Keratinocyte (primary cell): Measurements from ENCODE around the gene SMC3. TPM values are rescaled to one million over a fixed set of nuclear protein-coding genes. Genes with fewer than 3 reads are reported as not detected.

Experiments
- DNase-seq: peaks from one replicate; pipeline ENCODE4 v3.0.0-alpha.2; 2011; ENCODE audit warnings: low read depth, missing footprints, low spot score
- FAIRE-seq: peaks from 2 replicates; lab custom pipeline; 2011; peaks lifted over from hg19 to GRCh38; lab: Jason Lieb, UNC
- H2AFZ ChIP-seq: 2 replicates; pipeline ENCODE4 v1.6.0; 2012; ENCODE audit warnings: low read length, control low read depth, inconsistent platforms; ENCODE audit not compliant: control insufficient read depth
- H3K27ac ChIP-seq: 2 replicates; pipeline ENCODE4 v1.5.1; 2011; ENCODE audit warnings: low read length; ENCODE audit not compliant: control insufficient read depth, insufficient read depth
- H3K27me3 ChIP-seq: 3 replicates; pipeline ENCODE4 v1.6.0; 2011; ENCODE audit warnings: low read length; ENCODE audit not compliant: control insufficient read depth, insufficient read depth; ENCODE audit errors: extremely low read depth
- H3K36me3 ChIP-seq, 2 experiments: 2 replicates in 1 of 2; 3 replicates in 1 of 2; pipeline ENCODE4 v1.5.1; 2011; ENCODE audit warnings: low read length in 2 of 2, mild to moderate bottlenecking in 1 of 2; ENCODE audit not compliant: control insufficient read depth in 2 of 2, insufficient read depth in 2 of 2; ENCODE audit errors: extremely low read depth in 1 of 2
- H3K4me1 ChIP-seq: 3 replicates; pipeline ENCODE4 v1.5.1; 2011; ENCODE audit warnings: low read length; ENCODE audit not compliant: control insufficient read depth, insufficient read depth; ENCODE audit errors: extremely low read depth
- H3K4me2 ChIP-seq: 3 replicates; pipeline ENCODE4 v1.6.0; 2011; ENCODE audit warnings: low read depth, low read length; ENCODE audit not compliant: control insufficient read depth, insufficient read depth; ENCODE audit errors: extremely low read depth
- H3K4me3 ChIP-seq, 3 experiments: fragments of 200-600 bp in 1 of 3; sonication (generic) in 1 of 3; 2 replicates in 2 of 3; 3 replicates in 1 of 3; pipeline ENCODE4 v1.5.1; 2011 to 2016; ENCODE audit warnings: low read length in 3 of 3, mild to moderate bottlenecking in 3 of 3, control low read depth in 2 of 3, inconsistent platforms in 1 of 3, low read depth in 1 of 3, mixed read lengths in 1 of 3, mixed run types in 1 of 3, moderate library complexity in 1 of 3; ENCODE audit not compliant: control insufficient read depth in 2 of 3, insufficient read depth in 2 of 3; ENCODE audit errors: extremely low read depth in 1 of 3
- H3K79me2 ChIP-seq: 2 replicates; pipeline ENCODE4 v1.6.0; 2012; ENCODE audit warnings: low read length; ENCODE audit not compliant: control insufficient read depth, insufficient read depth
- H3K9ac ChIP-seq: 3 replicates; pipeline ENCODE4 v1.6.0; 2011; ENCODE audit warnings: low read length; ENCODE audit not compliant: control insufficient read depth, insufficient read depth; ENCODE audit errors: extremely low read depth
- H3K9me1 ChIP-seq: 3 replicates; pipeline ENCODE4 v1.6.0; 2011; ENCODE audit warnings: low read length; ENCODE audit not compliant: control insufficient read depth, insufficient read depth; ENCODE audit errors: extremely low read depth
- H3K9me3 ChIP-seq: 2 replicates; pipeline ENCODE4 v1.5.1; 2012; ENCODE audit warnings: low read depth, low read length; ENCODE audit not compliant: control insufficient read depth
- H4K20me1 ChIP-seq: 3 replicates; pipeline ENCODE4 v1.6.0; 2011; ENCODE audit warnings: low read length; ENCODE audit not compliant: control insufficient read depth, insufficient read depth; ENCODE audit errors: extremely low read depth
- CTCF ChIP-seq, 3 experiments: IDR thresholded peaks in 1 of 3; conservative IDR thresholded peaks in 1 of 3; optimal IDR thresholded peaks in 1 of 3; 2 replicates in 2 of 3; 3 replicates in 1 of 3; pipeline versions ENCODE3 to v1.5.1; 2011; ENCODE audit warnings: low read length in 3 of 3, mild to moderate bottlenecking in 3 of 3, moderate library complexity in 2 of 3, control low read depth in 1 of 3, inconsistent platforms in 1 of 3; ENCODE audit not compliant: insufficient read depth in 2 of 3; ENCODE audit errors: extremely low read depth in 1 of 3
- EZH2 ChIP-seq: IDR thresholded peaks from one replicate; pipeline ENCODE4 v1.6.1; 2012; ENCODE audit warnings: inconsistent platforms, mild to moderate bottlenecking, low read length, moderate library complexity
- dilution Hi-C: fragments of 300-500 bp; cut with MboI; formaldehyde crosslinking; loops from one replicate; pipeline ENCODE4 v1.7.0; 2020; ENCODE audit warnings: low sequenced_read_pairs; ENCODE audit not compliant: extremely low pct_ligation_motif_present
- polyA plus RNA-seq, 5 experiments: library from polyadenylated mRNA; depleted of rRNA in 3 of 5; stranded (reverse) in 3 of 5; stranded (forward) in 1 of 5; unstranded in 1 of 5; fragments of >200 nt; gene quantifications; 1 replicate in 1 of 5; 2 replicates in 3 of 5; 3 replicates in 1 of 5; pipeline versions ENCODE4 v1.2.1 to v1.2.3, GENCODE V29; 2011 to 2012; ENCODE audit warnings: missing spikeins in 2 of 5, low read depth in 1 of 5, low replicate concordance in 1 of 5

Gene SMC3
- polyA plus RNA-seq, 1 donor (not counting 4 experiments of a cell fraction or from before 2014, with no cell fraction given), result 16.3 TPM

GRCh38 chr10:110629680-110630191 lies 62.2 kb downstream of the SMC3 start:
- Histone ChIP-seq H3K4me2 (no peak overlapping the region), H3K9me1 (no peaks in the 10 kb centered on the region), H3K9ac (no peak overlapping the region), H3K4me1 (peaks cover 5% of the 10 kb centered on the region), H3K4me3 (no peak overlapping the region), H3K27me3 (no peaks in the 10 kb centered on the region), H3K9me3 (no peaks in the 10 kb centered on the region), H3K79me2 (no peaks in the 10 kb centered on the region), H3K27ac (no peak overlapping the region), H2AFZ (no peak overlapping the region), H3K36me3 (no peaks in the 10 kb centered on the region), H4K20me1 (no peaks in the 10 kb centered on the region)
- DNase-seq (peak; percentile 17), FAIRE-seq (peak; percentile 48)
- dilution Hi-C loops, result no loop called here
- TF ChIP-seq EZH2 (no peak), CTCF (optimal IDR thresholded peaks at IDR 0.05 in 1 of 3, IDR thresholded peaks at IDR 0.05 in 1 of 3, conservative IDR thresholded peaks at IDR 0.05 in 1 of 3; ENCODE audit: extremely low read depth in 1 of 3, insufficient read depth in 2 of 3, low read length in 3 of 3) (no peak)

GRCh38 chr10:110631934-110632333 lies 64.4 kb downstream of the SMC3 start:
- no peaks in the 10 kb centered on the region for H3K36me3 ChIP-seq
- H3K9ac ChIP-seq, result no peak overlapping the region
- no peak overlapping the region for H2AFZ ChIP-seq
- TF ChIP-seq CTCF (optimal IDR thresholded peaks at IDR 0.05 in 1 of 3, IDR thresholded peaks at IDR 0.05 in 1 of 3, conservative IDR thresholded peaks at IDR 0.05 in 1 of 3; ENCODE audit: extremely low read depth in 1 of 3, insufficient read depth in 2 of 3, low read length in 3 of 3) (no peak), EZH2 (no peak)
- H3K9me3 ChIP-seq, result no peaks in the 10 kb centered on the region
- H3K4me1 ChIP-seq, result peaks cover 6% of the 10 kb centered on the region
- H3K4me2 ChIP-seq, result no peak overlapping the region
- H3K9me1 ChIP-seq, result no peaks in the 10 kb centered on the region
- H3K79me2 ChIP-seq, result no peaks in the 10 kb centered on the region
- no peak overlapping the region for H3K27ac ChIP-seq
- FAIRE-seq (no peak), DNase-seq (no peak)
- no peak overlapping the region for H3K4me3 ChIP-seq
- dilution Hi-C loops, result no loop called here
- H4K20me1 ChIP-seq, result no peaks in the 10 kb centered on the region
- H3K27me3 ChIP-seq, result no peaks in the 10 kb centered on the region
